GM18508 (cell line): ENCODE measurements around the gene LEPROT.
"Not testable (repeated sequence)": the region's sequence is repeated elsewhere in the genome, so short reads cannot be mapped to it uniquely, and the experiment has no call there.

ENCODE experiments used
- ATAC-seq: cut with Tn5 transposase; IDR thresholded peaks from one replicate; pipeline ENCODE4 v1.9.1; 2021; ENCODE audit warnings: moderate number of reproducible peaks; ENCODE audit not compliant: insufficient read depth, unreplicated experiment

LEPROT gene

GRCh38 chr1:65420590-65421350 is at the start of gene LEPROT, which contains the start of gene LEPR:
Gene LEPROT (plus strand): TSS chr1:65420668. CDS start chr1:65420725, 57 bp downstream.
Gene LEPR (plus strand): TSS chr1:65420668. CDS start chr1:65565566, 144,898 bp downstream.
- no peak for ATAC-seq

GRCh38 chr1:65371544-65371943 is 48.9 kb upstream of the LEPROT start:
- ATAC-seq, result no peak

GRCh38 chr1:65372557-65372956 is 47.9 kb upstream of the LEPROT start:
- no peak for ATAC-seq

GRCh38 chr1:65377496-65378246 is 42.8 kb upstream of the LEPROT start:
- ATAC-seq, result no peak

- no peak for ATAC-seq
Measured at GRCh38 chr1:65378247-65378946, 42.1 kb upstream of the LEPROT start.

- not testable (repeated sequence) for ATAC-seq
Measured at GRCh38 chr1:65384426-65384825, 36.0 kb upstream of the LEPROT start.

GRCh38 chr1:65386439-65386838 is 34.0 kb upstream of the LEPROT start:
- no peak for ATAC-seq

- ATAC-seq, result no peak
Measured at GRCh38 chr1:65387821-65388220, 32.6 kb upstream of the LEPROT start.

- no peak for ATAC-seq
Measured at GRCh38 chr1:65388908-65389695, 31.4 kb upstream of the LEPROT start.

- ATAC-seq, result no peak
Measured at GRCh38 chr1:65392497-65392896, 28.0 kb upstream of the LEPROT start.

GRCh38 chr1:65393347-65393746 is 27.1 kb upstream of the LEPROT start:
- peak; percentile 87 for ATAC-seq

GRCh38 chr1:65393928-65394327 is 26.5 kb upstream of the LEPROT start:
- ATAC-seq, result no peak

- no peak for ATAC-seq
Measured at GRCh38 chr1:65395887-65396612, 24.4 kb upstream of the LEPROT start.

GRCh38 chr1:65398083-65398482 is 22.4 kb upstream of the LEPROT start:
- no peak for ATAC-seq

GRCh38 chr1:65399003-65399402 is 21.5 kb upstream of the LEPROT start:
- no peak for ATAC-seq

GRCh38 chr1:65401612-65402011 is 18.9 kb upstream of the LEPROT start:
- no peak for ATAC-seq

- ATAC-seq, result no peak
Measured at GRCh38 chr1:65404941-65405340, 15.5 kb upstream of the LEPROT start.

- no peak for ATAC-seq
Measured at GRCh38 chr1:65407877-65408276, 12.6 kb upstream of the LEPROT start.

- ATAC-seq, result no peak
Measured at GRCh38 chr1:65409314-65409713, 11.2 kb upstream of the LEPROT start.
